Measurements from ENCODE around the gene FBXL14.

GRCh38 chr12:1638203-1638602 is 43.8 kb upstream of the FBXL14 start:
- no peak for TF ChIP-seq CTCF (conservative IDR thresholded peaks at IDR 0.05 in 1 of 2, IDR thresholded peaks at IDR 0.05 in 1 of 2; ENCODE audit: extremely low read depth in 1 of 2, insufficient read depth in 1 of 2, low read depth in 1 of 2, low read length in 2 of 2)
- no peak for TF ChIP-seq EZH2 (IDR thresholded peaks at IDR 0.05; ENCODE audit: borderline replicate concordance, low read length)
